ENCODE data around the gene PRKRIP1.
"Not testable (repeated sequence)": the region's sequence is repeated elsewhere in the genome, so short reads cannot be mapped to it uniquely, and the experiment has no call there.

The PRKRIP1 gene, protein sequence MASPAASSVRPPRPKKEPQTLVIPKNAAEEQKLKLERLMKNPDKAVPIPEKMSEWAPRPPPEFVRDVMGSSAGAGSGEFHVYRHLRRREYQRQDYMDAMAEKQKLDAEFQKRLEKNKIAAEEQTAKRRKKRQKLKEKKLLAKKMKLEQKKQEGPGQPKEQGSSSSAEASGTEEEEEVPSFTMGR

DNA sequence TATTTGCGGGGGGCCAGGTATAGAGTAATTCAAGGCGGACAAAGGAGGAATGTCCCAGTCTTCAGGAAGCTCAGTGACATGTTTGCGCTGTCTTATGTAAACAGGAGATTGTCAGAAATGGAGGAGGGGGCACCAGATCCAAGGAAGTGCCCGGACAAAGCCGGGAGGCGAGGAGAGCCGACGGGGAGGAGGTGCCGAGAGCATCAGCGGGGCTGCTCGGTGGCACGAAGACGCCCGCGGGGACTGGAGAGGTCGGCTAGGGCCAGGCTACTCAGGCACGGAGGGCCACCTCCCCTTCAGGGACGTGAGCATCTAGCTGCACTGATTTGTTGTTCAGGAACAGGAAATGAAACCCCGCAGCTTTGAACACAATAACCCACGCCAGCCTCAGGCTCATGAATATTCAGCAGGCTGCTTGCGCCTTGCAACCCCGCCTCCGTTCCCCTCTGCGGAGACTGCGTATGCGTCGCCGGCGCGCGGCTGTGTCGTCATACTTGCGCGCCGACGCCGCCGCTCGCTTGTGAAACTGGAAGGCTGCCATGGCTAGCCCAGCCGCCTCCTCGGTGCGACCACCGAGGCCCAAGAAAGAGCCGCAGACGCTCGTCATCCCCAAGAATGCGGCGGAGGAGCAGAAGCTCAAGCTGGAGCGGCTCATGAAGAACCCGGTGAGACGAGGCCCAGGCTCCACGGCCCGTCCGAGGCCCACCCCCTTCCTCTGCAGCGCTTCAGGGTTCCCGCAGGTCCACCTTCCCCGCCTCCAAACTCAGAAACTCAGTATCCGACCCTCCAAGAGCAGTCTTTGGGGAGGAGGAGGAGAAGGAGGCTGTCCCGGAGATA is at the start of gene PRKRIP1:
Gene PRKRIP1, plus strand, starts transcription at position 491 of the 837 bp plus-strand sequence. Its CDS starts 49 bp downstream, at position 540.
- peak; percentile 82 for DNase-seq (ENCODE audit: extremely low read depth, low read depth)
- TF ChIP-seq, protein P1, sequence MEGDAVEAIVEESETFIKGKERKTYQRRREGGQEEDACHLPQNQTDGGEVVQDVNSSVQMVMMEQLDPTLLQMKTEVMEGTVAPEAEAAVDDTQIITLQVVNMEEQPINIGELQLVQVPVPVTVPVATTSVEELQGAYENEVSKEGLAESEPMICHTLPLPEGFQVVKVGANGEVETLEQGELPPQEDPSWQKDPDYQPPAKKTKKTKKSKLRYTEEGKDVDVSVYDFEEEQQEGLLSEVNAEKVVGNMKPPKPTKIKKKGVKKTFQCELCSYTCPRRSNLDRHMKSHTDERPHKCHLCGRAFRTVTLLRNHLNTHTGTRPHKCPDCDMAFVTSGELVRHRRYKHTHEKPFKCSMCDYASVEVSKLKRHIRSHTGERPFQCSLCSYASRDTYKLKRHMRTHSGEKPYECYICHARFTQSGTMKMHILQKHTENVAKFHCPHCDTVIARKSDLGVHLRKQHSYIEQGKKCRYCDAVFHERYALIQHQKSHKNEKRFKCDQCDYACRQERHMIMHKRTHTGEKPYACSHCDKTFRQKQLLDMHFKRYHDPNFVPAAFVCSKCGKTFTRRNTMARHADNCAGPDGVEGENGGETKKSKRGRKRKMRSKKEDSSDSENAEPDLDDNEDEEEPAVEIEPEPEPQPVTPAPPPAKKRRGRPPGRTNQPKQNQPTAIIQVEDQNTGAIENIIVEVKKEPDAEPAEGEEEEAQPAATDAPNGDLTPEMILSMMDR (IDR thresholded peaks at IDR 0.05; ENCODE audit: low read depth, low read length): no peak

DNA sequence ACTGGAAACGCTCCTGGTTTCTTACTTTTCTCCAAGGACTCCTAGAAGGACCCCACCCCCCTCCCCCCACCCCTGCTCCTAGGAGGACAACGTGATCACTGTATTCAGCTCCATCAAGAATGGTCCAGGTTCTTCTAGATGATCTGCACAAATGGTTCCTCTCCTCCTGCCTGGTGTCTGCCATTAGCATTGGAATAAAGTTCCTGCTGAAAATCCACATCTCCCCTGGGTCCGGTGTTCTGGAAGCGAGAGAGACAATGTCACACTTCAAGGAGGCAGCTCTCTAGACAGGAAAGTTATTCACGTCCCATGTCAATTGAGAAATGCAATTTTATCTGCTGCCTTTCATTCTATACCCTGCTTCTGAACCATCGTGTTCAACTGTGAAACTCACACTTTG is 49.2 kb upstream of the PRKRIP1 start:
- not testable (repeated sequence) for DNase-seq (ENCODE audit: extremely low read depth, low read depth)

DNA sequence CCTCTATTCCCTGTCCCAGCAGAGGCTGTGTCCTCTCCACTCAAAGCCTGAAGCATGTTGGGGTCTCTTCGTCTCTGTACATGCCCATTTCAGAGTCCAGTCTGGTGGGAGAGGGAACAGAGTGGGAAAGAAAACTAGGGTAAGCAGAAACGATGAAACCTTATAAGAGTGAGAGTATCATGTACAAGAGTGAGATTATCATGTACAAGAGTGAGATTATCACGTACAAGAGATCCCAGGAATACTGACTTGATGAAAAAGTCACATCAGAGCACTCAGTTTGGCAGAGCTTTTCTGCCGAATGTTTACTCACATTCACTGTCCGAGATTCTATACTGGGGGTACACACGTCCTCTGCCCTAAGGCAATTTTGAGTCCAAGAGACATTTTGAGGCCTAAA is 39.8 kb upstream of the PRKRIP1 start, which contains the start of gene SPDYE6:
Gene SPDYE6, minus strand, starts transcription at position 101 of the 400 bp plus-strand sequence. CDS start 421 bp downstream, outside the sequence.
- DNase-seq (ENCODE audit: extremely low read depth, low read depth): not testable (repeated sequence)

DNA sequence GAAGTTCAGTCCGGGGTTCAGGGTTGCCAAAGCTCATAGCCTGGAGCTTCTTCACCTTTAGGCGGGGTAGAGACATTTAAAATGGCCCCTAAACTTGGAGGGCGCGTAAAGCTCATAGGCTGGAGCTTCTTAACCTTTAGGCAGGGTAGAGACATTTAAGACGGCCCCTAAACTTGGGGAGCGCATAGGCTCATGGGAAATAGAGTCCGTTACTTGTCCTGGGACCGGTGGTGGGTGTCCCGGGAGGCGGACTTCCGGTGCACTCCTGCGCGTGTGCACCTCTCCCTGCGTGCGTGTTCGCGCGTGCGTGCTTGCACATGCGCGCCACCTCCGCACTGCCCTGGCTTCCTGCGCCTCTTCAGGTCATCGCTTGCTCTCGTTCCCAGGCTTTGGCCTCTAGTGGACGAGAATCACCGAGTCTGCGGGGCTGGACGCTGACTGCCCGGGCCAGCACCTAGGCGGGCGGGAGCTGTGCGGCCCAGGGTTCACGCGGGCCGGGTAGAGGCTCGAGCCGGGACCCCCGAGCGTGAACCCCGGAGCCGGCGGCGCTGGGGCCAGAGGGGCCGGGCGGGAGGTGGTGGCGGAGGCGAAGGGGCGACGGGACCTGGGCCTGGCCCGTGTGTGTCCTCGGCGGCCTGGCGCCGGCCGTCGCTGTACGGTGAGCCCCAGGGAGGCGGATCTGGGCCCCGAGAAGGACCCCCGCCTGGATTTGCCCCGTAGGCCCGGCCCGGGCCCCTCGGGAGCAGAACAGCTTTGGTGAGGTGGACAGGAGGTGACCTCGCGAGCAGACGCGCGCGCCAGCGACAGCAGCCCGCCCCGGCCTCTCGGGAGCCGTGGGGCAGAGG is 32.4 kb upstream of the PRKRIP1 start:
- DNase-seq (ENCODE audit: extremely low read depth, low read depth): peak; percentile 96

DNA sequence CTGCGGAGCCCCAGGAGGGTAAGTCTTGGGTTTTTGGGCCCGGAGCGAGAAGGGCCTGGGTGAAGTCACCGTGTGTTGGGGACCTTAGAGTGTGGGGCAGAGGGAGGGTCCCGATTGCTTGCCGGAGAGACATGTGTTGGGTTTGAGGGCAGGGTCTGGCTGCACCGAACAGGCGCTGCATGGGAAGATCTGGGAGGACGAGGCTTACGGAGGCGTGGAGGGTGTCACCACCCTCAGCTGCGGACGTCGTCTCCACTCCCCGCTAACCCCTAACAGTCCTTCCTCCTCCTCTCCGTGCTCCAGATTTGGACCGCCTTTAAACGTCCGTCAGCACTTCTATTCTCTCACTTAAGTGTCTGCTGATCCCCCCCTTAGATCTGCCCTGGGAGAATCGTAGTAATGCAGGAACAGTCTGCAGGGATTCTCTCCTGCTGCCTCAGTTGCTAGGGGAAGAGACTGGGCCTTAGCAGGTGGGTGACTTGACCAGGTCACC is 31.7 kb upstream of the PRKRIP1 start:
- DNase-seq (ENCODE audit: extremely low read depth, low read depth): not testable (repeated sequence)

DNA sequence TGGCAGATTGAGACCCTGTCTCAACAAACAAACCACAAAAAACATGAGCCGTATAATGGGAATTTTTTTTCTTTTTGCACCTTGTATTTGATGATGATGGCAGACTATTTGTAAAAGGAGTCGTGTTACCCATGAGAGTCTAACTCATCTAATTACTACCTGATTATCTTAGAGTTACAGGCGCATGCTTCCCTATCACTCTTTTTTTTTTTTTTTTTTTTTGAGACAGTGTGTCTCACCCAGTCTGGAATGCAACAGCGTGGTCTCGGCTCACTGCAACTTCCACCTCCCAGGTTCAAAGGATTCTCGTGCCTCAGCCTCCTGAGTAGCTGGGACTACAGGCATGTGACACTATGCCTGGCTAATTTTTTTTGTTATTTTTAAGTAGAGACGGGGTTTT is 30.8 kb upstream of the PRKRIP1 start:
- not testable (repeated sequence) for DNase-seq (ENCODE audit: extremely low read depth, low read depth)

DNA sequence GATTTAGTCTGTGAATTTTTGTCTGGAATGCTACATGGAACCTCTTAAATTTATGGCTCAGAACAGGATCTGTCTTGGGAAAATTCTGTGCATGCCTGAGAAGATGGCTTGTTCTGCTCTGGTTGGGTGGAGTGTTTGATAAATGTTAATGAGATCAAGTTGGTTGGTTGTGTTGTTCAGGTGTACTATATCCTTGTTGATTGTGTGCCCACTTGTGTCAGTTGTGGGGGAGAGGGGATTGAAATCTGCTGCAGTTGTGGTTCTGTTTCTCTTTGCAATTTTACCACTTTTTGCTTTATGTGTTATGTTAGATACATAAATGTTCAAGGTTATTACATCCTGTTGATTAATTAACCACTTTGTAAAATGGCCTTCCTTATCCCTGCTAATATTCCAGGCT is 26.1 kb upstream of the PRKRIP1 start:
- DNase-seq (ENCODE audit: extremely low read depth, low read depth): not testable (repeated sequence)

DNA sequence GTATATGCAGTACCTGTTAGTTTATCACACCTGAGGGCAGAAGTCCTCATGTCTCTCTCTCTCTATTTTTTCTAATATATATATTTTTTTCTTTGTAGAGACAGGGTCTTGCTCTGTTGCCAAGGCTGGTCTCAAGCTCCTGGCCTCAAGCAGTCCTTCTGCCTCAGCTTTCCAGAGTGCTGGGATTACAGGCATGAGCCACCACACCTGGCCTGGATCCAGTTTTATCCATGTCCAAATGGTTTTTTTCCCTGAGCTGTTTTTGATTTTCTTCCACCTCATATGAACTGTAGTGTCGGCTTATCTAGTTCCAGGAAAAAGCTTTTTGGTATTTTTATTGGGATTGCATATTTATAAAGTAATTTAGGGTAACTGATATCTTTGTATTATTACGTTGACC is 23.4 kb upstream of the PRKRIP1 start:
- DNase-seq (ENCODE audit: extremely low read depth, low read depth): not testable (repeated sequence)

DNA sequence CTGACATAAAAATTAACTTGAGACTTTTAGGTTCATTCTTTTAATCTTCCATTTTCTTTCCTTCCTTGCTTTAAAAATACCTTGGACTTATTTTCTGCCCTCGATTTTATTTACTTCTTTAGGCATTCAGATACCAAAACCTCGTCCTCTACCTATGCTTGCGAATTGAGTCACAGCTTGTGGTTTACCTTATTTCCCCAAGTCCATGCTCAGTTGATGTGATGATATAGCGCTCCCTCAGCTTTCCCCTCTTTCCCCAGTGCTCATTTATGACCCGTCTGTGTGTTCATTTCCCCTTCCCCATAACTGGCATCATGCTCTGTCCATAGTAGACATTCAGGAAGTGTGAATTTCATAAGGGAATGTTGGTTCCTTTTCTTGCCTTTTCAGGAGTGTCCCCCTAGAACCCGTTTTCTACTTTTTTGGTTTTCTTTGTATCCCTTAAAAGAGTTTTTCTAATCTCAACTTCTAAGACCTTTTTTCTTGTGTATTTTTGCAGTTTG is 19.1 kb upstream of the PRKRIP1 start:
- DNase-seq (ENCODE audit: extremely low read depth, low read depth): no peak
- TF ChIP-seq, protein P1 (IDR thresholded peaks at IDR 0.05; ENCODE audit: low read depth, low read length): no peak

DNA sequence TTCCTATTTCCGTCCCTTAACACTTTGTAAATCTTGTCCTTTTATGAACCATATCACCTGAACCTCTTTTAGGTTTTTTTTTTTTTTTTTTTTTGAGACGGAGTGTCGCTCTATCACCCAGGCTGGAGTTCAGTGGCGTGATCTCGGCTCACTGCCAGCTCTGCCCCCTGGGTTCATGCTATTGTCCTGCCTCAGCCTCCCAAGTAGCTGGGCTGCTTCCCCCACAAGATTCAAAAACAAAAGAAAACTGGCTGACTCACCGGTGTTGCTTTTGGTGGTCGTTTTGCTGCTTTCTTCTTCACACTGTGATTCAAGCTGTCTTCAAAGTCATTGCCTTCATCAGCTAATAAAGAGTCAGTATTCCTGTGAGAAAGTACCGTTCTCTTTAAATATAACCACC is 15.3 kb upstream of the PRKRIP1 start:
- not testable (repeated sequence) for DNase-seq (ENCODE audit: extremely low read depth, low read depth)

DNA sequence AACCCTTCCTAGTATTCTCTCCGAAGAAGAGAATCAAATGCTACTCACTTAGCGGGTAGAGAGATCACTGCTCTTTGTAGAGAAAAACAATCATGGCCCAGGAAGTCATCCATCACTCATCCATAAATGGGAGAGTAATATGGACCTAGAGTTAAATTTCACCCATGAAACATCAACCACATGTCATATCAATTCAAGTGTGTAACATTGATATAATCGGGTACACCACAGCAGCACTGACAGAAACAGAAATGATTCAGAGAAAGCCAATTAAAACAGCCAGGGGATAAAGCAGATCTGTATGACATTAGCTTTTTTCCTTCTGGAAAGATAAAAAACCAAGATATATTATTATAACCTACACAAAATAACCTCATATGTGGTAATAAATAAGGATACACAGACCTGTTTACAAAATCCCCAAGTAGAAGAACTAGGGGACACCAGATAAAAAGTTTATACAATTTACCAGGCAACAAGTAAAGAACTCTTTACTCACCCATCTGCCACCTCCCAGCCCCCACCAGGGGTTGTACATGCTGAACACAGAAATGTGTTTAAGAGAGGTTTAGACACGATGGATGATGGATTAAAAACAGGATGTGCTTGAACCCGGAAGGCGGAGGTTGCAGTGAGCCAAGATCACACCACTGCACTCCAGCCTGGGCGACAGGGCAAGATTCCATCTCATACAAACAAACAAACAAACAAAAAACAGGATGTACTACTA is 14.3 kb upstream of the PRKRIP1 start:
- DNase-seq (ENCODE audit: extremely low read depth, low read depth): not testable (repeated sequence)

DNA sequence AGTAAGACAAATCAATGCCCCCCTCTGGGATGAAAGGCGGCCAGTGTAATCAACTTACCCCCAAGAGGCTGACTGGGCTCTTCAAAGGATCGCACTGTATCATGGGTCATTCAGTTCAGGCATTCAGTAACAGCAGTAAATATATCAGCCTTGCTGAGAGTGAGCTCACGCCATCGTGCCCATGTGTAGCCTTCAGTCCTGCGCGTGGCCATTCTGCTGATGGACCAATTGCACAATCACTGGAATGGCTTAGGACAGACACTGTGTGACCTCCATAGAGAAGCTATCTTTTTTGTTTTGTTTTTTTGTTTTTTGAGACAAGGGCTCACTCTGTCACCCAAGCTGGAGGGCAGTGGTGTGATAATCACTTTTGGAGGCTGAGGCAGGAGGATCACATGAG is 9.1 kb upstream of the PRKRIP1 start:
- TF ChIP-seq, protein P1 (IDR thresholded peaks at IDR 0.05; ENCODE audit: low read depth, low read length): no peak
- DNase-seq (ENCODE audit: extremely low read depth, low read depth): no peak

All from AG09319 (cell line).